NCI-H446 (cell line): Measurements from ENCODE around the gene TBC1D14.

ENCODE experiments used
- DNase-seq, 2 experiments: peaks; one replicate each; lab custom pipeline; 2025; lab: John Stamatoyannopoulos, UW

TBC1D14 gene

GRCh38 chr4:6929812-6930464 is 20.3 kb downstream of the TBC1D14 start:
- no peak for DNase-seq

GRCh38 chr4:6932475-6932874 is 22.8 kb downstream of the TBC1D14 start:
- DNase-seq: no peak

GRCh38 chr4:6932918-6933317 is 23.3 kb downstream of the TBC1D14 start:
- no peak for DNase-seq

- DNase-seq: no peak
Measured at GRCh38 chr4:6933691-6934430, 24.2 kb downstream of the TBC1D14 start.

GRCh38 chr4:6935965-6936364 is 26.3 kb downstream of the TBC1D14 start:
- no peak for DNase-seq

- DNase-seq: no peak
Measured at GRCh38 chr4:6937201-6937600, 27.6 kb downstream of the TBC1D14 start.

GRCh38 chr4:6937754-6938153 is 28.1 kb downstream of the TBC1D14 start:
- DNase-seq: no peak

- DNase-seq: no peak
Measured at GRCh38 chr4:6938237-6938636, 28.6 kb downstream of the TBC1D14 start.

GRCh38 chr4:6938647-6939271 is 29.1 kb downstream of the TBC1D14 start:
- no peak for DNase-seq

GRCh38 chr4:6939761-6940743 is 30.4 kb downstream of the TBC1D14 start:
- no peak for DNase-seq

GRCh38 chr4:6940744-6941137 is 31.1 kb downstream of the TBC1D14 start:
- no peak for DNase-seq

GRCh38 chr4:6941796-6942195 is 32.2 kb downstream of the TBC1D14 start:
- DNase-seq: no peak

GRCh38 chr4:6942238-6942800 is 32.7 kb downstream of the TBC1D14 start:
- DNase-seq: no peak

- DNase-seq: no peak
Measured at GRCh38 chr4:6943012-6943884, 33.6 kb downstream of the TBC1D14 start.

- DNase-seq: no peak
Measured at GRCh38 chr4:6943885-6944225, 34.2 kb downstream of the TBC1D14 start.

- no peak for DNase-seq
Measured at GRCh38 chr4:6944301-6945051, 34.9 kb downstream of the TBC1D14 start.

GRCh38 chr4:6945052-6945409 is 35.4 kb downstream of the TBC1D14 start:
- DNase-seq: no peak

- no peak for DNase-seq
Measured at GRCh38 chr4:6946497-6946896, 36.9 kb downstream of the TBC1D14 start.

GRCh38 chr4:6948134-6948460 is 38.5 kb downstream of the TBC1D14 start:
- no peak for DNase-seq

GRCh38 chr4:6951880-6952381 is 42.3 kb downstream of the TBC1D14 start:
- no peak for DNase-seq
